ENCODE data around the gene ST6GALNAC1. TPM values are rescaled to one million over a fixed set of nuclear protein-coding genes. Genes with fewer than 3 reads are reported as not detected.
A peak's percentile ranks its signal among the peaks of the same experiment; 100 is the strongest.

ST6GALNAC1 gene
- total and polyA plus RNA-seq, 2 of the 13 experiments (the other 11 are each of a cell fraction or from before 2014, with no cell fraction given): not detected

DNA sequence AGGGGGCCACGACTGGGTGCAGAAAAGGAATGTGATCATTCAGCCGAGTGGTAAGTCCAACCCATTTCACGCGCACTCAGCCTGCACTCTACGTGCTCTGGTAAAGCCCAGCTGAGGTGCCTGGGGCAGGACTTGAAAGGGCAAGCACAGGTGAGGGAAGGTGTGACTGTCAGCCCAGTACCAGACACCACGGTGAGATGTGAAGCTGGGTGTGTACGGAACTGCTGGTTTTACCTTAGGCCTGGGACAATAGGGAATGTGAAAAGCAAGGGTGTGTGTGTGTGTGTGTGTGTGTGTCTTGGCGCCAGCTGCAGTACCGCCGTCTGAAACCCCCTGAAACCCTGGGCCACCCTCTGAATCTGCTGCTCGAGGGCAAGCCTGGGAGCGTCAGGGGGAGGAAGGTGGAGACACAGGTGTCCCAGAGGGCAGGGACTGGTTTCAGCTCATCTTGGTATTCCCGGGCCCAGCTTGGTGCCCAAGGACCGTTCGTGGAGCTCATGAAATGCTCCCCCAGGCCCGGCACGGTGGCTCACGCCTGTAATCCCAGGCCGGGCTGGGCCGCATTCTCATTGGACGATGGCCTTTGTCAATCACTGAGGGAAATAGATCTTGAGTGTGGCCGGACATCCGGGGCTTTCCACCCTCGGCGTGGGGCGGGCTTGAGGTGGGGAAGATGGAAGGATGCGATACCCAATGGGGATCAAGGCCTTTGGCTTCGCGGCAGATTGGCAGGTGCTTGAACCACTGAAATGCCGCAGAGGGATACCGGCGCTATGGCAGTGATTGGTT, 27.8 kb upstream of the ST6GALNAC1 start (continued):
- no peak; the same call in 1 of the 2 replicates for TF ChIP-seq ETV6 (CRISPR knock-in tag; conservative IDR thresholded peaks at IDR 0.05)
- TF ChIP-seq ZNF780A (CRISPR knock-in tag; IDR thresholded peaks at IDR 0.05): no peak
- TF ChIP-seq ZNF776 (CRISPR knock-in tag; IDR thresholded peaks at IDR 0.05): peak; percentile 67; the same call in 1 of the 2 replicates
- TF ChIP-seq HMGA1 (CRISPR knock-in tag; conservative IDR thresholded peaks at IDR 0.05): 0 out of 2 replicates have a peak, but pooled peaks have one; percentile 51
- no peak for TF ChIP-seq ATRX (CRISPR knock-in tag; IDR thresholded peaks at IDR 0.05; ENCODE audit: borderline replicate concordance)
- TF ChIP-seq ZNF230 (CRISPR knock-in tag; IDR thresholded peaks at IDR 0.05): no peak
- peak; percentile 28; the same call in 1 of the 2 replicates for TF ChIP-seq BCL6 (CRISPR knock-in tag; IDR thresholded peaks at IDR 0.05)
- TF ChIP-seq, protein P1, sequence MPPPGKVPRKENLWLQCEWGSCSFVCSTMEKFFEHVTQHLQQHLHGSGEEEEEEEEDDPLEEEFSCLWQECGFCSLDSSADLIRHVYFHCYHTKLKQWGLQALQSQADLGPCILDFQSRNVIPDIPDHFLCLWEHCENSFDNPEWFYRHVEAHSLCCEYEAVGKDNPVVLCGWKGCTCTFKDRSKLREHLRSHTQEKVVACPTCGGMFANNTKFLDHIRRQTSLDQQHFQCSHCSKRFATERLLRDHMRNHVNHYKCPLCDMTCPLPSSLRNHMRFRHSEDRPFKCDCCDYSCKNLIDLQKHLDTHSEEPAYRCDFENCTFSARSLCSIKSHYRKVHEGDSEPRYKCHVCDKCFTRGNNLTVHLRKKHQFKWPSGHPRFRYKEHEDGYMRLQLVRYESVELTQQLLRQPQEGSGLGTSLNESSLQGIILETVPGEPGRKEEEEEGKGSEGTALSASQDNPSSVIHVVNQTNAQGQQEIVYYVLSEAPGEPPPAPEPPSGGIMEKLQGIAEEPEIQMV (CRISPR knock-in tag; IDR thresholded peaks at IDR 0.05; ENCODE audit: low read depth): 0 out of 2 replicates have a peak, but pooled peaks have one; percentile 59
- TF ChIP-seq, protein P2, sequence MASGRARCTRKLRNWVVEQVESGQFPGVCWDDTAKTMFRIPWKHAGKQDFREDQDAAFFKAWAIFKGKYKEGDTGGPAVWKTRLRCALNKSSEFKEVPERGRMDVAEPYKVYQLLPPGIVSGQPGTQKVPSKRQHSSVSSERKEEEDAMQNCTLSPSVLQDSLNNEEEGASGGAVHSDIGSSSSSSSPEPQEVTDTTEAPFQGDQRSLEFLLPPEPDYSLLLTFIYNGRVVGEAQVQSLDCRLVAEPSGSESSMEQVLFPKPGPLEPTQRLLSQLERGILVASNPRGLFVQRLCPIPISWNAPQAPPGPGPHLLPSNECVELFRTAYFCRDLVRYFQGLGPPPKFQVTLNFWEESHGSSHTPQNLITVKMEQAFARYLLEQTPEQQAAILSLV (CRISPR knock-in tag; IDR thresholded peaks at IDR 0.05; ENCODE audit: borderline replicate concordance): peak; percentile 67
- TF ChIP-seq ZNF430 (CRISPR knock-in tag; IDR thresholded peaks at IDR 0.05): peak; percentile 57; the same call in 1 of the 2 replicates
- TF ChIP-seq CBFB (CRISPR knock-in tag; IDR thresholded peaks at IDR 0.05): no peak; the same call in none of the 2 replicates
- TF ChIP-seq, protein P3, sequence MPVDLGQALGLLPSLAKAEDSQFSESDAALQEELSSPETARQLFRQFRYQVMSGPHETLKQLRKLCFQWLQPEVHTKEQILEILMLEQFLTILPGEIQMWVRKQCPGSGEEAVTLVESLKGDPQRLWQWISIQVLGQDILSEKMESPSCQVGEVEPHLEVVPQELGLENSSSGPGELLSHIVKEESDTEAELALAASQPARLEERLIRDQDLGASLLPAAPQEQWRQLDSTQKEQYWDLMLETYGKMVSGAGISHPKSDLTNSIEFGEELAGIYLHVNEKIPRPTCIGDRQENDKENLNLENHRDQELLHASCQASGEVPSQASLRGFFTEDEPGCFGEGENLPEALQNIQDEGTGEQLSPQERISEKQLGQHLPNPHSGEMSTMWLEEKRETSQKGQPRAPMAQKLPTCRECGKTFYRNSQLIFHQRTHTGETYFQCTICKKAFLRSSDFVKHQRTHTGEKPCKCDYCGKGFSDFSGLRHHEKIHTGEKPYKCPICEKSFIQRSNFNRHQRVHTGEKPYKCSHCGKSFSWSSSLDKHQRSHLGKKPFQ (CRISPR knock-in tag; IDR thresholded peaks at IDR 0.05; ENCODE audit: insufficient replicate concordance): peak; percentile 90
- TF ChIP-seq KLF9 (CRISPR knock-in tag; IDR thresholded peaks at IDR 0.05; ENCODE audit: low read depth): no peak
- no peak for TF ChIP-seq ZNF326 (CRISPR knock-in tag; IDR thresholded peaks at IDR 0.05; ENCODE audit: borderline replicate concordance)
- peak; percentile 69 for TF ChIP-seq RARA (CRISPR knock-in tag; IDR thresholded peaks at IDR 0.05)
- TF ChIP-seq, protein P4, sequence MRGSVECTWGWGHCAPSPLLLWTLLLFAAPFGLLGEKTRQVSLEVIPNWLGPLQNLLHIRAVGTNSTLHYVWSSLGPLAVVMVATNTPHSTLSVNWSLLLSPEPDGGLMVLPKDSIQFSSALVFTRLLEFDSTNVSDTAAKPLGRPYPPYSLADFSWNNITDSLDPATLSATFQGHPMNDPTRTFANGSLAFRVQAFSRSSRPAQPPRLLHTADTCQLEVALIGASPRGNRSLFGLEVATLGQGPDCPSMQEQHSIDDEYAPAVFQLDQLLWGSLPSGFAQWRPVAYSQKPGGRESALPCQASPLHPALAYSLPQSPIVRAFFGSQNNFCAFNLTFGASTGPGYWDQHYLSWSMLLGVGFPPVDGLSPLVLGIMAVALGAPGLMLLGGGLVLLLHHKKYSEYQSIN (CRISPR knock-in tag; IDR thresholded peaks at IDR 0.05; ENCODE audit: borderline replicate concordance): no peak
- TF ChIP-seq FOXP1 (IDR thresholded peaks at IDR 0.05): no peak
- TF ChIP-seq FOXP1 (CRISPR knock-in tag; IDR thresholded peaks at IDR 0.05): 0 out of 2 replicates have a peak, but pooled peaks have one; percentile 19
- TF ChIP-seq SOX13 (IDR thresholded peaks at IDR 0.05): peak; percentile 58; the same call in 1 of the 2 replicates
- TF ChIP-seq SOX13 (CRISPR knock-in tag; conservative IDR thresholded peaks at IDR 0.05 in 1 of 2, IDR thresholded peaks at IDR 0.05 in 1 of 2): peak in 1 of 2 experiments; percentile 39; a peak in 2 of 4 replicates
- no peak for TF ChIP-seq ZNF841 (CRISPR knock-in tag; IDR thresholded peaks at IDR 0.05; ENCODE audit: borderline replicate concordance)
- TF ChIP-seq, protein P5, sequence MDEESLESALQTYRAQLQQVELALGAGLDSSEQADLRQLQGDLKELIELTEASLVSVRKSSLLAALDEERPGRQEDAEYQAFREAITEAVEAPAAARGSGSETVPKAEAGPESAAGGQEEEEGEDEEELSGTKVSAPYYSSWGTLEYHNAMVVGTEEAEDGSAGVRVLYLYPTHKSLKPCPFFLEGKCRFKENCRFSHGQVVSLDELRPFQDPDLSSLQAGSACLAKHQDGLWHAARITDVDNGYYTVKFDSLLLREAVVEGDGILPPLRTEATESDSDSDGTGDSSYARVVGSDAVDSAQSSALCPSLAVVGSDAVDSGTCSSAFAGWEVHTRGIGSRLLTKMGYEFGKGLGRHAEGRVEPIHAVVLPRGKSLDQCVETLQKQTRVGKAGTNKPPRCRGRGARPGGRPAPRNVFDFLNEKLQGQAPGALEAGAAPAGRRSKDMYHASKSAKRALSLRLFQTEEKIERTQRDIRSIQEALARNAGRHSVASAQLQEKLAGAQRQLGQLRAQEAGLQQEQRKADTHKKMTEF (CRISPR knock-in tag; IDR thresholded peaks at IDR 0.05): peak; percentile 63

Measured in HepG2 (cell line).